Measurements from ENCODE around the gene OCSTAMP.
A peak's percentile ranks its signal among the peaks of the same experiment; 100 is the strongest.

OCSTAMP gene

GRCh38 chr20:46573234-46573633 is 22.8 kb upstream of the OCSTAMP start:
- DNase-seq (ENCODE audit: low spot score), result no peak

- no peak for DNase-seq (ENCODE audit: low spot score)
These were observed 22.3 kb upstream of the OCSTAMP start for GRCh38 chr20:46572790-46573189.

- peak; percentile 97 for DNase-seq (ENCODE audit: low spot score)
These were observed 21.7 kb upstream of the OCSTAMP start for GRCh38 chr20:46572153-46572552.

- DNase-seq (ENCODE audit: low spot score), result no peak
These were observed 21.0 kb upstream of the OCSTAMP start for GRCh38 chr20:46571418-46571817.

- DNase-seq (ENCODE audit: low spot score), result no peak
These were observed 20.5 kb upstream of the OCSTAMP start for GRCh38 chr20:46570956-46571355.

- DNase-seq (ENCODE audit: low spot score), result no peak
These were observed 19.5 kb upstream of the OCSTAMP start for GRCh38 chr20:46569961-46570360.

- peak; percentile 96 for DNase-seq (ENCODE audit: low spot score)
These were observed 18.2 kb upstream of the OCSTAMP start for GRCh38 chr20:46568570-46569129.

GRCh38 chr20:46566125-46566524 is 15.7 kb upstream of the OCSTAMP start:
- DNase-seq (ENCODE audit: low spot score), result no peak

- no peak for DNase-seq (ENCODE audit: low spot score)
These were observed 13.9 kb upstream of the OCSTAMP start for GRCh38 chr20:46564241-46564957.

GRCh38 chr20:46563860-46564221 is 13.4 kb upstream of the OCSTAMP start:
- no peak for DNase-seq (ENCODE audit: low spot score)

GRCh38 chr20:46563170-46563859 is 12.9 kb upstream of the OCSTAMP start:
- DNase-seq (ENCODE audit: low spot score), result peak; percentile 54

- peak; percentile 91 for DNase-seq (ENCODE audit: low spot score)
These were observed 12.1 kb upstream of the OCSTAMP start for GRCh38 chr20:46562373-46563169.

- DNase-seq (ENCODE audit: low spot score), result no peak
These were observed 11.5 kb upstream of the OCSTAMP start for GRCh38 chr20:46562009-46562372.

- peak; percentile 73 for DNase-seq (ENCODE audit: low spot score)
These were observed 9.4 kb upstream of the OCSTAMP start for GRCh38 chr20:46559685-46560440.

GRCh38 chr20:46559001-46559400 is 8.5 kb upstream of the OCSTAMP start:
- DNase-seq (ENCODE audit: low spot score), result no peak

GRCh38 chr20:46558511-46558959 is 8.1 kb upstream of the OCSTAMP start:
- DNase-seq (ENCODE audit: low spot score), result peak; percentile 45

GRCh38 chr20:46557231-46557956 is 6.9 kb upstream of the OCSTAMP start:
- no peak for DNase-seq (ENCODE audit: low spot score)

- no peak for DNase-seq (ENCODE audit: low spot score)
These were observed 5.0 kb upstream of the OCSTAMP start for GRCh38 chr20:46555370-46555956.

GRCh38 chr20:46554828-46555227 is 4.4 kb upstream of the OCSTAMP start:
- DNase-seq (ENCODE audit: low spot score), result no peak

GRCh38 chr20:46553926-46554325 is 3.5 kb upstream of the OCSTAMP start:
- DNase-seq (ENCODE audit: low spot score), result no peak
